T-helper 17 cell (primary cell): ENCODE results near the gene NPC1. TPM values are rescaled to one million over a fixed set of nuclear protein-coding genes. Genes with fewer than 3 reads are reported as not detected.
"Not testable (repeated sequence)": the region's sequence is repeated elsewhere in the genome, so short reads cannot be mapped to it uniquely, and the experiment has no call there.

Source experiments
- ATAC-seq: fragments of 150-1000 bp; cut with Tn5 transposase; 2 replicates; pipeline ENCODE4 v1.10.0; 2021; ENCODE audit warnings: mild to moderate bottlenecking, moderate library complexity
- DNase-seq, 3 donors: peaks; one replicate each; pipeline versions ENCODE4 v3.0.0 to v3.0.0-alpha.2; 2020 to 2021
- H3K9me3 ChIP-seq: one replicate; pipeline ENCODE4 v1.7.0; 2013; ENCODE audit warnings: low read length, mild to moderate bottlenecking; ENCODE audit not compliant: control insufficient read depth, poor library complexity, severe bottlenecking
- H3K27ac Mint-ChIP-seq: one replicate; pipeline ENCODE4 v1.8.0; 2022; ENCODE audit warnings: mild to moderate bottlenecking, moderate library complexity, mixed read lengths
- H3K27me3 Mint-ChIP-seq: one replicate; pipeline ENCODE4 v1.8.0; 2022; ENCODE audit warnings: mixed read lengths
- H3K36me3 Mint-ChIP-seq: one replicate; pipeline ENCODE4 v1.8.0; 2022; ENCODE audit warnings: low read depth, mixed read lengths
- H3K4me1 Mint-ChIP-seq: one replicate; pipeline ENCODE4 v1.8.0; 2022; ENCODE audit warnings: mild to moderate bottlenecking, mixed read lengths
- H3K4me3 Mint-ChIP-seq: one replicate; pipeline ENCODE4 v1.8.0; 2022; ENCODE audit warnings: mild to moderate bottlenecking, moderate library complexity, mixed read lengths
- total RNA-seq, 4 donors: library from RNA in 2 of 4; stranded (reverse) in 2 of 4; gene quantifications; one replicate each; pipeline ENCODE4 v1.2.3 and lab custom pipeline; 2022 to 2026

NPC1 gene
- total RNA-seq, 2 donors from 2014 or later, result 43.5 to 45.8 TPM

GRCh38 chr18:23568281-23569138, 17.8 kb downstream of the NPC1 start:
- ATAC-seq (no peak), DNase-seq (no peak)
- Mint-ChIP-seq H3K27me3 (no peaks in the 10 kb centered on the region), H3K36me3 (peaks cover 13% of the 10 kb centered on the region), H3K4me3 (no peak overlapping the region), H3K27ac (no peak overlapping the region), H3K4me1 (peaks cover 23% of the 10 kb centered on the region)
- no peaks in the 10 kb centered on the region for H3K9me3 ChIP-seq

GRCh38 chr18:23567671-23568070, 18.6 kb downstream of the NPC1 start:
- H3K4me3 Mint-ChIP-seq, result no peak overlapping the region
- no peak for ATAC-seq
- H3K27me3 Mint-ChIP-seq, result no peaks in the 10 kb centered on the region
- H3K4me1 Mint-ChIP-seq, result peaks cover 22% of the 10 kb centered on the region
- no peak for DNase-seq
- H3K27ac Mint-ChIP-seq, result peak overlapping the region; percentile 74
- H3K36me3 Mint-ChIP-seq, result peaks cover 13% of the 10 kb centered on the region
- no peaks in the 10 kb centered on the region for H3K9me3 ChIP-seq

GRCh38 chr18:23565916-23566547, 20.3 kb downstream of the NPC1 start:
- no peaks in the 10 kb centered on the region for H3K27me3 Mint-ChIP-seq
- DNase-seq (no peak), ATAC-seq (no peak)
- peaks cover 13% of the 10 kb centered on the region for H3K36me3 Mint-ChIP-seq
- H3K9me3 ChIP-seq, result no peaks in the 10 kb centered on the region
- H3K27ac Mint-ChIP-seq, result no peak overlapping the region
- peaks cover 19% of the 10 kb centered on the region for H3K4me1 Mint-ChIP-seq
- no peak overlapping the region for H3K4me3 Mint-ChIP-seq

- no peaks in the 10 kb centered on the region for H3K9me3 ChIP-seq
- Mint-ChIP-seq H3K36me3 (peaks cover 13% of the 10 kb centered on the region), H3K4me3 (no peak overlapping the region), H3K4me1 (peaks cover 19% of the 10 kb centered on the region), H3K27me3 (no peaks in the 10 kb centered on the region), H3K27ac (peak overlapping the region; percentile 60)
- ATAC-seq (peak; percentile 61), DNase-seq (no peak)
These were observed 22.8 kb downstream of the NPC1 start for GRCh38 chr18:23563377-23564043.

GRCh38 chr18:23560186-23560585, 26.1 kb downstream of the NPC1 start:
- DNase-seq (no peak), ATAC-seq (no peak)
- H3K4me3 Mint-ChIP-seq, result no peak overlapping the region
- peaks cover 9% of the 10 kb centered on the region for H3K4me1 Mint-ChIP-seq
- no peaks in the 10 kb centered on the region for H3K9me3 ChIP-seq
- no peak overlapping the region for H3K27ac Mint-ChIP-seq
- no peaks in the 10 kb centered on the region for H3K27me3 Mint-ChIP-seq
- peaks cover 6% of the 10 kb centered on the region for H3K36me3 Mint-ChIP-seq

- H3K27me3 Mint-ChIP-seq, H3K4me3 Mint-ChIP-seq: not testable (repeated sequence)
- peak overlapping the region; percentile 65 for H3K27ac Mint-ChIP-seq
These were observed 28.8 kb downstream of the NPC1 start for GRCh38 chr18:23557511-23557910.

GRCh38 chr18:23556145-23556780, 30.0 kb downstream of the NPC1 start:
- no peak for ATAC-seq
- H3K36me3 Mint-ChIP-seq, result peaks cover 12% of the 10 kb centered on the region
- no peak for DNase-seq
- no peak overlapping the region for H3K27ac Mint-ChIP-seq
- no peaks in the 10 kb centered on the region for H3K27me3 Mint-ChIP-seq
- no peak overlapping the region for H3K4me3 Mint-ChIP-seq
- peaks cover 7% of the 10 kb centered on the region for H3K4me1 Mint-ChIP-seq
- H3K9me3 ChIP-seq, result no peaks in the 10 kb centered on the region

More at GRCh38 chr18:23557511-23557910, 28.8 kb downstream of the NPC1 start:
- not testable (repeated sequence) for ATAC-seq, H3K36me3 Mint-ChIP-seq, DNase-seq, H3K9me3 ChIP-seq, H3K4me1 Mint-ChIP-seq

- peaks cover 7% of the 10 kb centered on the region for H3K4me1 Mint-ChIP-seq
- no peak overlapping the region for H3K4me3 Mint-ChIP-seq
- H3K27ac Mint-ChIP-seq, result no peak overlapping the region
- H3K36me3 Mint-ChIP-seq, result peaks cover 12% of the 10 kb centered on the region
- no peaks in the 10 kb centered on the region for H3K27me3 Mint-ChIP-seq
- H3K9me3 ChIP-seq, result no peaks in the 10 kb centered on the region
- DNase-seq (no peak), ATAC-seq (no peak)
These were observed 32.4 kb downstream of the NPC1 start for GRCh38 chr18:23553887-23554286.

GRCh38 chr18:23552505-23552904, 33.8 kb downstream of the NPC1 start:
- Mint-ChIP-seq H3K27me3 (no peaks in the 10 kb centered on the region), H3K27ac (no peak overlapping the region)

GRCh38 chr18:23551978-23552377, 34.3 kb downstream of the NPC1 start:
- Mint-ChIP-seq H3K27ac (no peak overlapping the region), H3K27me3 (no peaks in the 10 kb centered on the region), H3K4me3 (no peak overlapping the region), H3K4me1 (peaks cover 5% of the 10 kb centered on the region), H3K36me3 (peaks cover 8% of the 10 kb centered on the region)
- no peaks in the 10 kb centered on the region for H3K9me3 ChIP-seq
- DNase-seq (no peak), ATAC-seq (no peak)

More at GRCh38 chr18:23552505-23552904, 33.8 kb downstream of the NPC1 start:
- DNase-seq, result no peak
- H3K4me1 Mint-ChIP-seq, result peaks cover 5% of the 10 kb centered on the region
- no peak overlapping the region for H3K4me3 Mint-ChIP-seq
- H3K9me3 ChIP-seq, result no peaks in the 10 kb centered on the region
- no peak for ATAC-seq
- peaks cover 8% of the 10 kb centered on the region for H3K36me3 Mint-ChIP-seq

- no peaks in the 10 kb centered on the region for H3K9me3 ChIP-seq
- Mint-ChIP-seq H3K27ac (no peak overlapping the region), H3K27me3 (no peaks in the 10 kb centered on the region), H3K4me1 (peaks cover 5% of the 10 kb centered on the region), H3K4me3 (no peak overlapping the region), H3K36me3 (peaks cover 8% of the 10 kb centered on the region)
- ATAC-seq (no peak), DNase-seq (no peak)
These were observed 35.4 kb downstream of the NPC1 start for GRCh38 chr18:23550898-23551297.

GRCh38 chr18:23548719-23549118, 37.6 kb downstream of the NPC1 start:
- H3K4me1 Mint-ChIP-seq, result peaks cover 5% of the 10 kb centered on the region
- peaks cover 8% of the 10 kb centered on the region for H3K36me3 Mint-ChIP-seq
- ATAC-seq, result no peak

GRCh38 chr18:23548275-23548674, 38.0 kb downstream of the NPC1 start:
- Mint-ChIP-seq H3K27me3 (no peaks in the 10 kb centered on the region), H3K36me3 (peaks cover 8% of the 10 kb centered on the region), H3K4me1 (peaks cover 5% of the 10 kb centered on the region), H3K4me3 (no peak overlapping the region), H3K27ac (peak overlapping the region; percentile 74)
- no peaks in the 10 kb centered on the region for H3K9me3 ChIP-seq
- no peak for DNase-seq
- no peak for ATAC-seq

More at GRCh38 chr18:23548719-23549118, 37.6 kb downstream of the NPC1 start:
- H3K9me3 ChIP-seq, result no peaks in the 10 kb centered on the region
- Mint-ChIP-seq H3K27me3 (no peaks in the 10 kb centered on the region), H3K4me3 (no peak overlapping the region), H3K27ac (peak overlapping the region; percentile 74)
- DNase-seq, result no peak
